GM19463 (cell line): ENCODE data around the gene DKK3.

Source experiments
- ATAC-seq: cut with Tn5 transposase; IDR thresholded peaks from one replicate; pipeline ENCODE4 v1.9.1; 2021; ENCODE audit warnings: mild to moderate bottlenecking, moderate library complexity; ENCODE audit not compliant: unreplicated experiment

Gene DKK3

GRCh38 chr11:11970556-11970955 is 37.9 kb downstream of the DKK3 start:
- no peak for ATAC-seq

- no peak for ATAC-seq
Observed at GRCh38 chr11:11969380-11970215, 38.8 kb downstream of the DKK3 start.

GRCh38 chr11:11968511-11969280 is 39.7 kb downstream of the DKK3 start:
- ATAC-seq = no peak

GRCh38 chr11:11967669-11968510 is 40.5 kb downstream of the DKK3 start:
- no peak for ATAC-seq

- peak; percentile 99 for ATAC-seq
Observed at GRCh38 chr11:11966826-11967668, 41.4 kb downstream of the DKK3 start.

- no peak for ATAC-seq
Observed at GRCh38 chr11:11966354-11966741, 42.1 kb downstream of the DKK3 start.

- no peak for ATAC-seq
Observed at GRCh38 chr11:11965656-11966353, 42.6 kb downstream of the DKK3 start.

- ATAC-seq = no peak
Observed at GRCh38 chr11:11965192-11965591, 43.2 kb downstream of the DKK3 start.

GRCh38 chr11:11964774-11965150 is 43.7 kb downstream of the DKK3 start:
- ATAC-seq = no peak

GRCh38 chr11:11963842-11964773 is 44.3 kb downstream of the DKK3 start:
- ATAC-seq = no peak

- no peak for ATAC-seq
Observed at GRCh38 chr11:11963067-11963466, 45.4 kb downstream of the DKK3 start.

- no peak for ATAC-seq
Observed at GRCh38 chr11:11961399-11962028, 46.9 kb downstream of the DKK3 start.

GRCh38 chr11:11960687-11961086 is 47.7 kb downstream of the DKK3 start:
- ATAC-seq = no peak

- ATAC-seq = no peak
Observed at GRCh38 chr11:11959601-11960000, 48.8 kb downstream of the DKK3 start.

- ATAC-seq = no peak
Observed at GRCh38 chr11:11958403-11959231, 49.8 kb downstream of the DKK3 start.

- no peak for ATAC-seq
Observed at GRCh38 chr11:11956006-11956405, 52.4 kb downstream of the DKK3 start.

- ATAC-seq = no peak
Observed at GRCh38 chr11:11952036-11952435, 56.4 kb downstream of the DKK3 start.
